CD4-positive, alpha-beta T cell (primary cell): ENCODE measurements around the gene DHX29. TPM values are rescaled to one million over a fixed set of nuclear protein-coding genes. Genes with fewer than 3 reads are reported as not detected.

Experiments used
- ATAC-seq: fragments of 200-7000 bp; cut with Tn5 transposase; one replicate; pipeline ENCODE4 v1.10.0; 2022; ENCODE audit warnings: mild to moderate bottlenecking; ENCODE audit not compliant: poor library complexity
- CTCF ChIA-PET: fragments of 350-600 bp; sonication (Branson Sonifier 250); formaldehyde crosslinking; loops from one replicate; lab custom pipeline; 2021; ENCODE audit warnings: antibody characterized with exemption, inconsistent platforms; lab: Charles Lee
- POLR2A ChIA-PET: fragments of 350-600 bp; sonication (Branson Sonifier 250); formaldehyde crosslinking; loops from one replicate; lab custom pipeline; 2021; ENCODE audit warnings: antibody characterized with exemption, inconsistent platforms; lab: Charles Lee
- DNase-seq, 14 experiments: peaks; one replicate each; pipeline ENCODE4 v3.0.0-alpha.2; 2013 to 2020; ENCODE audit warnings: mixed read lengths in 2 of 14
- H3K27ac ChIP-seq, 2 donors: one replicate each; pipeline versions ENCODE4 v1.5.1 to v1.7.0; 2013; ENCODE audit warnings: low read length in 2 of 2, low read depth in 1 of 2, mild to moderate bottlenecking in 1 of 2
- H3K27me3 ChIP-seq, 2 experiments: 1 replicate in 1 of 2; 2 replicates in 1 of 2; pipeline versions ENCODE4 v1.6.1 to v1.7.0; 2013; ENCODE audit warnings: low read length in 2 of 2, control low read depth in 1 of 2, mild to moderate bottlenecking in 1 of 2, moderate library complexity in 1 of 2; ENCODE audit not compliant: insufficient read depth in 2 of 2, control insufficient read depth in 1 of 2
- H3K36me3 ChIP-seq: one replicate; pipeline ENCODE4 v1.6.1; 2013; ENCODE audit warnings: low read length, control low read depth; ENCODE audit not compliant: insufficient read depth
- H3K4me1 ChIP-seq: one replicate; pipeline ENCODE4 v1.6.1; 2013; ENCODE audit warnings: low read length, control low read depth; ENCODE audit not compliant: insufficient read depth
- H3K4me3 ChIP-seq: one replicate; pipeline ENCODE4 v1.5.1; 2013; ENCODE audit warnings: mild to moderate bottlenecking, low read length, moderate library complexity
- H3K9me3 ChIP-seq, 2 experiments: 1 replicate in 1 of 2; 2 replicates in 1 of 2; pipeline versions ENCODE4 v1.6.1 to v1.7.0; 2013; ENCODE audit warnings: low read length in 2 of 2, mild to moderate bottlenecking in 2 of 2, control low read depth in 1 of 2, moderate library complexity in 1 of 2; ENCODE audit not compliant: control insufficient read depth in 1 of 2, insufficient read depth in 1 of 2
- H3K27ac Mint-ChIP-seq: one replicate; pipeline ENCODE4 v1.8.0; 2020; ENCODE audit warnings: mixed read lengths
- H3K27me3 Mint-ChIP-seq: one replicate; pipeline ENCODE4 v1.8.0; 2021; ENCODE audit warnings: mixed read lengths
- H3K36me3 Mint-ChIP-seq: one replicate; pipeline ENCODE4 v1.8.0; 2021; ENCODE audit warnings: low read depth, mixed read lengths
- H3K4me1 Mint-ChIP-seq: one replicate; pipeline ENCODE4 v1.8.0; 2021; ENCODE audit warnings: low read depth, mixed read lengths
- H3K4me3 Mint-ChIP-seq: one replicate; pipeline ENCODE4 v1.8.0; 2020; ENCODE audit warnings: mild to moderate bottlenecking, mixed read lengths
- H3K9me3 Mint-ChIP-seq: one replicate; pipeline ENCODE4 v1.8.0; 2020; ENCODE audit warnings: mixed read lengths
- CTCF ChIP-seq: fragments of 200-600 bp; IDR thresholded peaks from one replicate; pipeline ENCODE4 v1.8.0; 2022; ENCODE audit warnings: antibody characterized with exemption, mild to moderate bottlenecking
- intact Hi-C, 2 experiments: fragments of 100-400 bp; cut with DNase I in 1 of 2; cut with micrococcal nuclease in 1 of 2; formaldehyde crosslinking; loops; one replicate each; pipeline versions ENCODE4 v1.15.1 to v1.9.0; 2023 to 2025; cut with DNase I, micrococcal nuclease
- total RNA-seq, 174 experiments: library from RNA in 2 of 174; stranded (reverse) in 2 of 174; gene quantifications; one replicate each; pipeline ENCODE4 v1.2.3 and lab custom pipeline; 2021 to 2026

Gene DHX29
- total RNA-seq, 2 experiments from 2014 or later = 13.8 to 17.9 TPM

GRCh38 chr5:55278778-55279177 lies 28.7 kb downstream of the DHX29 start:
- Histone ChIP-seq H3K27me3 (no peaks in the 10 kb centered on the region), H3K4me3 (no peak overlapping the region), H3K27ac (no peak overlapping the region), H3K4me1 (no peaks in the 10 kb centered on the region), H3K36me3 (peaks cover 85% of the 10 kb centered on the region), H3K9me3 (no peaks in the 10 kb centered on the region)
- H3K27ac Mint-ChIP-seq = no peak overlapping the region
- H3K36me3 Mint-ChIP-seq = peaks cover 90% of the 10 kb centered on the region
- H3K27me3 Mint-ChIP-seq = no peaks in the 10 kb centered on the region
- no peak for DNase-seq
- ATAC-seq = no peak
- H3K4me3 Mint-ChIP-seq = no peak overlapping the region
- H3K9me3 Mint-ChIP-seq = no peaks in the 10 kb centered on the region
- no peak for TF ChIP-seq CTCF
- CTCF ChIA-PET = interaction anchor here (0.7 kb wide), 1 partner anchor 52 kb away, joined by 3 read pairs; the partner anchor contains the start of gene MCIDAS
- intact Hi-C loops = no loop called here
- POLR2A ChIA-PET = no interaction called here
- no peaks in the 10 kb centered on the region for H3K4me1 Mint-ChIP-seq

GRCh38 chr5:55276771-55277170 lies 30.7 kb downstream of the DHX29 start:
- Histone ChIP-seq H3K9me3 (no peaks in the 10 kb centered on the region), H3K4me1 (no peaks in the 10 kb centered on the region), H3K4me3 (no peak overlapping the region), H3K36me3 (peaks cover 86% of the 10 kb centered on the region), H3K27ac (no peak overlapping the region), H3K27me3 (no peaks in the 10 kb centered on the region)
- Mint-ChIP-seq H3K27ac (no peak overlapping the region), H3K4me3 (no peak overlapping the region), H3K4me1 (no peaks in the 10 kb centered on the region), H3K36me3 (peaks cover 95% of the 10 kb centered on the region), H3K9me3 (no peaks in the 10 kb centered on the region), H3K27me3 (no peaks in the 10 kb centered on the region)
- ChIA-PET POLR2A (no interaction called here), CTCF (no interaction called here)
- intact Hi-C loops = no loop called here
- no peak for TF ChIP-seq CTCF
- ATAC-seq (no peak), DNase-seq (no peak)

- Histone ChIP-seq H3K4me3 (no peak overlapping the region), H3K27ac (no peak overlapping the region), H3K27me3 (no peaks in the 10 kb centered on the region), H3K36me3 (peaks cover 57% of the 10 kb centered on the region), H3K4me1 (no peaks in the 10 kb centered on the region), H3K9me3 (no peaks in the 10 kb centered on the region)
- ChIA-PET POLR2A (no interaction called here), CTCF (no interaction called here)
- ATAC-seq = no peak
- Mint-ChIP-seq H3K27ac (no peak overlapping the region), H3K9me3 (no peaks in the 10 kb centered on the region), H3K36me3 (peaks cover 83% of the 10 kb centered on the region), H3K27me3 (no peaks in the 10 kb centered on the region), H3K4me3 (no peak overlapping the region), H3K4me1 (no peaks in the 10 kb centered on the region)
- no peak for TF ChIP-seq CTCF
- intact Hi-C loops = no loop called here
- DNase-seq = no peak
These were observed 49.2 kb downstream of the DHX29 start for GRCh38 chr5:55258339-55258738.
